Measurements from ENCODE around the gene AP4E1. TPM values are rescaled to one million over a fixed set of nuclear protein-coding genes. Genes with fewer than 3 reads are reported as not detected.

The AP4E1 gene
- polyA plus RNA-seq, 1 donor (not counting 4 experiments of a cell fraction or from before 2014, with no cell fraction given): 7.9 TPM

GRCh38 chr15:50888054-50888453, 20.4 kb upstream of the AP4E1 start:
- Histone ChIP-seq H3K9ac (ENCODE audit: control insufficient read depth, extremely low read depth, insufficient read depth, low read length) (no peak overlapping the region), H2AFZ (ENCODE audit: control insufficient read depth, low read length) (no peak overlapping the region), H3K36me3 (ENCODE audit: control insufficient read depth in 2 of 2, extremely low read depth in 1 of 2, insufficient read depth in 2 of 2, low read length in 2 of 2) (no peaks in the 10 kb centered on the region), H3K79me2 (ENCODE audit: control insufficient read depth, insufficient read depth, low read length) (no peaks in the 10 kb centered on the region), H3K4me2 (ENCODE audit: control insufficient read depth, extremely low read depth, insufficient read depth, low read depth, low read length) (no peak overlapping the region), H3K9me3 (ENCODE audit: control insufficient read depth, low read depth, low read length) (no peaks in the 10 kb centered on the region), H3K4me3 (ENCODE audit: control insufficient read depth in 2 of 3, extremely low read depth in 1 of 3, insufficient read depth in 2 of 3, low read depth in 1 of 3, low read length in 3 of 3) (no peak overlapping the region), H4K20me1 (ENCODE audit: control insufficient read depth, extremely low read depth, insufficient read depth, low read length) (no peaks in the 10 kb centered on the region), H3K4me1 (ENCODE audit: control insufficient read depth, extremely low read depth, insufficient read depth, low read length) (peaks cover 34% of the 10 kb centered on the region), H3K27ac (ENCODE audit: control insufficient read depth, insufficient read depth, low read length) (no peak overlapping the region), H3K9me1 (ENCODE audit: control insufficient read depth, extremely low read depth, insufficient read depth, low read length) (no peaks in the 10 kb centered on the region), H3K27me3 (ENCODE audit: control insufficient read depth, extremely low read depth, insufficient read depth, low read length) (no peaks in the 10 kb centered on the region)
- dilution Hi-C loops (cut with MboI; ENCODE audit: extremely low pct_ligation_motif_present, low sequenced_read_pairs): no loop called here
- no peak for DNase-seq (ENCODE audit: low read depth, low spot score)
- no peak for FAIRE-seq
- TF ChIP-seq EZH2 (IDR thresholded peaks at IDR 0.05; ENCODE audit: low read length) (no peak), CTCF (optimal IDR thresholded peaks at IDR 0.05 in 1 of 3, IDR thresholded peaks at IDR 0.05 in 1 of 3, conservative IDR thresholded peaks at IDR 0.05 in 1 of 3; ENCODE audit: extremely low read depth in 1 of 3, insufficient read depth in 2 of 3, low read length in 3 of 3) (no peak)

- no peak for DNase-seq (ENCODE audit: low read depth, low spot score)
- H3K27ac ChIP-seq (ENCODE audit: control insufficient read depth, insufficient read depth, low read length): no peak overlapping the region
- H2AFZ ChIP-seq (ENCODE audit: control insufficient read depth, low read length): no peak overlapping the region
- no peak overlapping the region for H3K4me2 ChIP-seq (ENCODE audit: control insufficient read depth, extremely low read depth, insufficient read depth, low read depth, low read length)
- no peaks in the 10 kb centered on the region for H3K9me1 ChIP-seq (ENCODE audit: control insufficient read depth, extremely low read depth, insufficient read depth, low read length)
- FAIRE-seq: no peak
- no peak for TF ChIP-seq EZH2 (IDR thresholded peaks at IDR 0.05; ENCODE audit: low read length)
- TF ChIP-seq CTCF (optimal IDR thresholded peaks at IDR 0.05 in 1 of 3, IDR thresholded peaks at IDR 0.05 in 1 of 3, conservative IDR thresholded peaks at IDR 0.05 in 1 of 3; ENCODE audit: extremely low read depth in 1 of 3, insufficient read depth in 2 of 3, low read length in 3 of 3): no peak
- no peaks in the 10 kb centered on the region for H3K9me3 ChIP-seq (ENCODE audit: control insufficient read depth, low read depth, low read length)
- H3K4me1 ChIP-seq (ENCODE audit: control insufficient read depth, extremely low read depth, insufficient read depth, low read length): peaks cover 21% of the 10 kb centered on the region
- dilution Hi-C loops (cut with MboI; ENCODE audit: extremely low pct_ligation_motif_present, low sequenced_read_pairs): no loop called here
- H3K79me2 ChIP-seq (ENCODE audit: control insufficient read depth, insufficient read depth, low read length): no peaks in the 10 kb centered on the region
- no peaks in the 10 kb centered on the region for H3K36me3 ChIP-seq (ENCODE audit: control insufficient read depth in 2 of 2, extremely low read depth in 1 of 2, insufficient read depth in 2 of 2, low read length in 2 of 2)
- no peaks in the 10 kb centered on the region for H4K20me1 ChIP-seq (ENCODE audit: control insufficient read depth, extremely low read depth, insufficient read depth, low read length)
- H3K9ac ChIP-seq (ENCODE audit: control insufficient read depth, extremely low read depth, insufficient read depth, low read length): no peak overlapping the region
- H3K27me3 ChIP-seq (ENCODE audit: control insufficient read depth, extremely low read depth, insufficient read depth, low read length): no peaks in the 10 kb centered on the region
- H3K4me3 ChIP-seq (ENCODE audit: control insufficient read depth in 2 of 3, extremely low read depth in 1 of 3, insufficient read depth in 2 of 3, low read depth in 1 of 3, low read length in 3 of 3): no peak overlapping the region
These were observed 18.9 kb upstream of the AP4E1 start for GRCh38 chr15:50889589-50889988.

All from keratinocyte (primary cell).